IMR-90 (cell line): ENCODE measurements around the gene CBX8. TPM values are rescaled to one million over a fixed set of nuclear protein-coding genes. Genes with fewer than 3 reads are reported as not detected.
A peak's percentile ranks its signal among the peaks of the same experiment; 100 is the strongest.

Source experiments
- ATAC-seq: fragments of 200-7000 bp; cut with Tn5 transposase; 2 replicates; pipeline ENCODE4 v1.9.1; 2020; ENCODE audit warnings: low read depth, mild to moderate bottlenecking, moderate library complexity
- BruUV-seq: library from RNA; stranded (reverse); fragments of 400-500 nt; replicated peaks from 2 replicates; lab custom pipeline; 2021; lab: Mats Ljungman, UMichigan
- CTCF ChIA-PET: fragments of 300-600 bp; formaldehyde crosslinking; extraction: SDS; loops from one replicate; lab custom pipeline; 2021; ENCODE audit warnings: antibody characterized with exemption; lab: Yijun Ruan, JAX
- POLR2A ChIA-PET: fragments of 300-600 bp; sonication (Branson Sonifier 250); formaldehyde crosslinking; loops from one replicate; lab custom pipeline; 2022; ENCODE audit warnings: antibody characterized with exemption; ENCODE audit not compliant: unreplicated experiment; lab: Charles Lee
- DNase-seq: peaks from one replicate; pipeline ENCODE4 v3.0.0; 2013
- H2AFZ ChIP-seq: replicated peaks from 2 replicates; pipeline ENCODE3; 2013; ENCODE audit warnings: low read length, mild to moderate bottlenecking; ENCODE audit not compliant: poor library complexity
- H2AK5ac ChIP-seq: 2 replicates; pipeline ENCODE4 v1.6.1; 2013; ENCODE audit warnings: low read depth, low read length, inconsistent platforms
- H2AK9ac ChIP-seq: replicated peaks from 2 replicates; pipeline ENCODE3; 2013; ENCODE audit warnings: mild to moderate bottlenecking, low read depth, low read length, moderate library complexity; ENCODE audit not compliant: poor library complexity
- H2BK120ac ChIP-seq: 2 replicates; pipeline ENCODE4 v1.6.1; 2013; ENCODE audit warnings: low read depth, low read length, inconsistent platforms
- H2BK15ac ChIP-seq: 3 replicates; pipeline ENCODE4 v1.6.1; 2013; ENCODE audit warnings: low read depth, low read length, inconsistent platforms
- H2BK20ac ChIP-seq: 2 replicates; pipeline ENCODE4 v1.6.1; 2013; ENCODE audit warnings: low read depth, mild to moderate bottlenecking, inconsistent platforms, low read length, moderate library complexity
- H2BK5ac ChIP-seq: 2 replicates; pipeline ENCODE4 v1.6.1; 2013; ENCODE audit warnings: mild to moderate bottlenecking, low read depth, low read length, inconsistent platforms; ENCODE audit not compliant: poor library complexity, severe bottlenecking
- H3K14ac ChIP-seq: replicated peaks from 2 replicates; pipeline ENCODE4 v1.6.1; 2013; ENCODE audit warnings: low read depth, low read length, inconsistent platforms
- H3K18ac ChIP-seq: 2 replicates; pipeline ENCODE4 v1.6.1; 2013; ENCODE audit warnings: low read depth, low read length, control low read depth
- H3K23ac ChIP-seq: 2 replicates; pipeline ENCODE4 v1.6.1; 2013; ENCODE audit warnings: low read depth, low read length, inconsistent platforms
- H3K27ac ChIP-seq: 2 replicates; pipeline ENCODE4 v1.5.1; 2013; ENCODE audit warnings: mild to moderate bottlenecking, control low read depth, low read length; ENCODE audit not compliant: insufficient read depth
- H3K27me3 ChIP-seq: 2 replicates; pipeline ENCODE4 v1.6.1; 2013; ENCODE audit warnings: low read length; ENCODE audit not compliant: control insufficient read depth, insufficient read depth
- H3K36me3 ChIP-seq: 2 replicates; pipeline ENCODE4 v1.6.1; 2013; ENCODE audit warnings: low read length, mixed read lengths; ENCODE audit not compliant: control insufficient read depth, insufficient read depth
- H3K4ac ChIP-seq: 2 replicates; pipeline ENCODE4 v1.6.1; 2013; ENCODE audit warnings: low read depth, low read length, inconsistent platforms
- H3K4me1 ChIP-seq: 2 replicates; pipeline ENCODE4 v1.6.1; 2013; ENCODE audit warnings: low read length, mixed read lengths; ENCODE audit not compliant: control insufficient read depth, insufficient read depth
- H3K4me2 ChIP-seq: 2 replicates; pipeline ENCODE4 v1.6.1; 2013; ENCODE audit warnings: low read depth, mild to moderate bottlenecking, control low read depth, low read length, moderate library complexity
- H3K4me3 ChIP-seq: 2 replicates; pipeline ENCODE4 v1.5.1; 2013; ENCODE audit warnings: low read depth, mild to moderate bottlenecking, control low read depth, low read length, moderate library complexity; ENCODE audit not compliant: insufficient read depth
- H3K56ac ChIP-seq: 2 replicates; pipeline ENCODE4 v1.6.1; 2013; ENCODE audit warnings: low read length, inconsistent platforms; ENCODE audit not compliant: insufficient read depth; ENCODE audit errors: extremely low read depth
- H3K79me1 ChIP-seq, 2 experiments: 2 replicates each; pipeline ENCODE4 v1.6.1; 2013; ENCODE audit warnings: low read length in 2 of 2, inconsistent platforms in 1 of 2, low read depth in 1 of 2
- H3K9ac ChIP-seq: 2 replicates; pipeline ENCODE4 v1.6.1; 2013; ENCODE audit warnings: low read depth, low read length, control low read depth
- H3K9me1 ChIP-seq: 2 replicates; pipeline ENCODE4 v1.6.1; 2013; ENCODE audit warnings: low read length, inconsistent platforms; ENCODE audit not compliant: insufficient read depth
- H3K9me3 ChIP-seq: 2 replicates; pipeline ENCODE4 v1.6.1; 2013; ENCODE audit warnings: low read length; ENCODE audit not compliant: control insufficient read depth, insufficient read depth
- H4K20me1 ChIP-seq: 2 replicates; pipeline ENCODE4 v1.6.1; 2013; ENCODE audit warnings: low read length, inconsistent platforms; ENCODE audit not compliant: insufficient read depth
- H4K5ac ChIP-seq: 2 replicates; pipeline ENCODE4 v1.6.1; 2013; ENCODE audit warnings: mild to moderate bottlenecking, low read depth, low read length, control low read depth
- H4K8ac ChIP-seq, 2 experiments: 2 replicates each; pipeline ENCODE4 v1.6.1; 2013; ENCODE audit warnings: low read depth in 2 of 2, low read length in 2 of 2, control low read depth in 1 of 2, inconsistent platforms in 1 of 2
- H4K91ac ChIP-seq: 2 replicates; pipeline ENCODE4 v1.6.1; 2013; ENCODE audit warnings: low read depth, low read length, inconsistent platforms; ENCODE audit not compliant: insufficient read depth
- BHLHE40 ChIP-seq: fragments of 150-350 bp; IDR thresholded peaks from 2 replicates; pipeline ENCODE4 v1.6.1; 2016; ENCODE audit warnings: mild to moderate bottlenecking, low read depth, low read length
- CEBPB ChIP-seq: IDR thresholded peaks from 2 replicates; pipeline ENCODE4 v1.6.1; 2012; ENCODE audit warnings: low read depth, low read length, improper control_type of control experiment
- CHD1 ChIP-seq: IDR thresholded peaks from 2 replicates; pipeline ENCODE4 v1.6.1; 2012; ENCODE audit warnings: low read depth, low read length, improper control_type of control experiment
- FOS ChIP-seq: fragments of 150-350 bp; IDR thresholded peaks from 2 replicates; pipeline ENCODE4 v1.6.1; 2016; ENCODE audit warnings: low read depth, low read length
- MAFK ChIP-seq: IDR thresholded peaks from 2 replicates; pipeline ENCODE4 v1.6.1; 2012; ENCODE audit warnings: low read depth, low read length, improper control_type of control experiment
- MXI1 ChIP-seq: IDR thresholded peaks from 2 replicates; pipeline ENCODE4 v1.6.1; 2012; ENCODE audit warnings: low read depth, mild to moderate bottlenecking, low read length, moderate library complexity, borderline replicate concordance
- POLR2A ChIP-seq: IDR thresholded peaks from 2 replicates; pipeline ENCODE4 v1.6.1; 2012; ENCODE audit warnings: mild to moderate bottlenecking, low read depth, low read length
- RAD21 ChIP-seq: IDR thresholded peaks from 2 replicates; pipeline ENCODE4 v1.6.1; 2012; ENCODE audit warnings: low read length, improper control_type of control experiment
- RCOR1 ChIP-seq: IDR thresholded peaks from 2 replicates; pipeline ENCODE4 v1.6.1; 2012; ENCODE audit warnings: mild to moderate bottlenecking, low read length, improper control_type of control experiment; ENCODE audit not compliant: insufficient replicate concordance
- RFX5 ChIP-seq: IDR thresholded peaks from 2 replicates; pipeline ENCODE4 v1.8.0; 2012; ENCODE audit warnings: low read depth, mild to moderate bottlenecking, low read length, moderate library complexity
- SMC3 ChIP-seq: fragments of 150-350 bp; IDR thresholded peaks from 2 replicates; pipeline ENCODE4 v1.6.1; 2016; ENCODE audit warnings: low read depth, mild to moderate bottlenecking, antibody characterized with exemption, low read length, moderate library complexity
- WGBS, 2 experiments: methylation state at CpG; one replicate each; pipeline versions ENCODE4 v1.1.5 to v1.1.7; 2013; ENCODE audit warnings: missing lambda C conversion rate in 2 of 2; ENCODE audit not compliant: insufficient read length in 1 of 2; ENCODE audit errors: extremely low coverage in 2 of 2; 5-methylcytosine and 5-hydroxymethylcytosine counted together
- dilution Hi-C: fragments of 300-500 bp; cut with HindIII; formaldehyde crosslinking; loops from one replicate; pipeline ENCODE4 v1.14.3; 2018; ENCODE audit warnings: low sequenced_read_pairs; ENCODE audit not compliant: unreplicated experiment
- in situ Hi-C: fragments of 300-500 bp; cut with MboI; formaldehyde crosslinking; loops from 3 replicates; pipeline ENCODE4 v1.14.3; 2019; ENCODE audit warnings: low sequenced_read_pairs, inconsistent platforms, mixed read lengths
- intact Hi-C: fragments of 100-400 bp; cut with micrococcal nuclease; formaldehyde crosslinking; loops from 2 replicates; pipeline ENCODE4 v1.10.0; 2022
- polyA plus RNA-seq, 3 experiments: library from polyadenylated mRNA; depleted of rRNA; stranded (reverse); fragments of >200 nt; gene quantifications; 2 replicates each; pipeline ENCODE4 v1.2.3, GENCODE V29; 2012; ENCODE audit warnings: low replicate concordance in 1 of 3
- total RNA-seq: library from RNA; depleted of rRNA; stranded (reverse); fragments of >200 nt; gene quantifications from 2 replicates; pipeline ENCODE4 v1.2.3, GENCODE V29; 2012
- TF ChIP-seq, protein P1 (sequence below): conservative IDR thresholded peaks from 2 replicates; pipeline ENCODE4 v1.5.1; 2012; ENCODE audit warnings: mild to moderate bottlenecking, low read depth, low read length, improper control_type of control experiment

CBX8 gene
- total and polyA plus RNA-seq, 2 of the 4 experiments (the other 2 are of a cell fraction), result 3.2 to 5.4 TPM

DNA sequence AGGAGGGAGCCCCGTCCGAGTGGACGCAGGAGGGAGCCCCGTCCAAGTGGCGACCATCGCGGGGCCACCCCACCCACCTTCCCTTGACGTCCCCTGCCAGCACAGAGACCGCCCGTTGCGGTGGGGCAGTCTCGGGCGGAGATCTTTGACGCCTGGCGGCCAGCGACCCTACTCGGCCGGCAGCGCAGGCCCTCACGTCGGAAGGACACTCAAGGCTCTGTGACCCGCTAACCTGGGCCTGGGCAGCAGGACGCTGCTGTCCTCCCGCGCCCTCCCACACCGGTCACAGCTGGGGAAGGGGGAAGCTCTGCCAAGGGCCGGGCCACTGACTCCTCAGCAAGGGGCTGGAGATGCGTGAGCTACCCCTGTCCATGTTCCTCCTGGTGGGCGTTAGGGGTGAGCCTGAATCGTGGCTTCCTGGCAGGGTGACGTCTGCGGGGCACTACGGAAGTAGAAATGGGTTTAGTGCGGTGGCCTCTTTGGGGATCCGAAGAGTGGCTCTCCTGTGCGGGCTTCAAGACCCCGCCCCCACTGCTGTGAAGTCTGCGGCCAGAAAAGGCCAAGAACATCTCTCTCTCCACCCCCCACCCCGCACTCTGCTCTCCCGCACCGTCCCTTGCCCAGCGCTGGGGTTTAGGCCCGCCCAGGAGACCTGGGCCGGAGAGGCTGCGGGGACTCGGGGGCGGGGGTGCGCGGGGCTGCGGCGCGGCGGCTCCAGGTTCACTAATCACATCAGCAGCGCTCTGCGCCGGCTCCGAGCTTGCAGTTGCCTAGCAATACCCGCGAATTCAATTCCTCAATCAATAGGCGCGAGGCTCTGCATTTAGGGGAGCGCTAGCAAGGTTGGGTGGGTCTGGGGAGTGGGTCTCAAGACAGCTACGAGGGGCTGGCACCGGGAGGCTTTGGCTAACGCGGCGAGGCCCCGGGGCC, 5.8 kb downstream of the CBX8 start (continued):
- TF ChIP-seq RCOR1 (no peak), FOS (no peak)

DNA sequence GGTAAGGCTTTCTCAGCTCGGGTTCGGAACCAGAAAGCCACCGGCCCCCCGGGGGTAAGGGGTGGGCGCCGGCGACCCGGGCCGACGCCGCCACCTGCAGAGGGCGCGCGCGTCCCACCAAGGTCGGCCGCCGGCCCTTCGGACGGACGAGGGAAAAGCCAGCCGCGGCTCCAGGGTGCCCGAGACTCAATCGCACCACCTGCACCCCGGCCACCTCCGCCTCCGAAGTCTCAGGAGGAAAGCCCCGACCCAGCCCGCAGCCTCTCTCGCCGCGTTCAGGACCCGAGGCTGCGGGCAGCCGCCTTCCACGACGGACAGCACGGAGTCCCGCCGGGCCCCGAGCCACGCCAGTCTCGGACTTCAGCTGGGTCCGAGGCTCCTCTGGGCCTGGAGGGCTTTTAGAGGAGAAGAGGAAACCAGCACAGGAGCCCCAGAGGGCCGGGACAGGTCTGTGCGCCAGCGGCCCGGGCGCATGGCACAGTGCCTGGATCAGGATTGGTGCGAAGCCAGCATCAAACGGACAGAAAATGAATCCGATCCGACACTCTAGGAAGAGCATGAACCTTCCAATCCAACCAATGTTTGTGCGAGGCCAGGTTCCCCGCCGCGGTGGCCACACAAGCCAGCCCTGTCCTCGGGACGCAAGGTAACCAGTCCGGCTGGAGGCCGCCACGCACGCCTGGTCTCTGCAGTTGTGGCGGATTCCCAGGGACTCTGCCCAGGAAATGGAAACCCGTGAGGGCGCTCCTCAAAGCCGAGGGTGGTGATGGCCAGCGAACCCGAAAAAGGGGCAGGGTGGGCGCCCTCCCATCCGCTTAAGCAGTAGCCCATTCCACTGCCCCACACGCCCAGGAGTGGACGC, 6.7 kb downstream of the CBX8 start:
- H2BK20ac ChIP-seq, result no peak overlapping the region
- H2AFZ ChIP-seq, result peak overlapping the region; percentile 83
- H4K8ac ChIP-seq, result no peak overlapping the region
- dilution Hi-C loops, result no loop called here
- no peak overlapping the region for H2AK5ac ChIP-seq
- H3K27me3 ChIP-seq, result peaks cover 37% of the 10 kb centered on the region
- CTCF ChIA-PET, result interaction anchor here (0.9 kb wide), 1 partner anchor 244 kb away, joined by 3 read pairs; no protein-coding TSS in a partner anchor
- H3K4me2 ChIP-seq, result peak overlapping the region; percentile 20
- no peak overlapping the region for H3K27ac ChIP-seq
- H3K36me3 ChIP-seq, result peaks cover 5% of the 10 kb centered on the region; the same call in 1 of the 2 replicates
- POLR2A ChIA-PET, result no interaction called here
- H3K23ac ChIP-seq, result no peak overlapping the region
- H2BK15ac ChIP-seq, result no peak overlapping the region; the same call in 2 of the 3 replicates
- no peak overlapping the region for H3K9ac ChIP-seq
- no peak overlapping the region for H4K5ac ChIP-seq
- intact Hi-C loops, result loop anchor here (1.0 kb wide), 1 partner anchor 198 kb away; no protein-coding TSS in a partner anchor
- WGBS, 2 experiments, result 7% methylated on average over 40 of the region's 74 CpGs; no CpG with 5 or more reads in 1 of the 2 experiments
- no peaks in the 10 kb centered on the region for H3K9me3 ChIP-seq
- DNase-seq, result no peak
- H4K20me1 ChIP-seq, result peaks cover 11% of the 10 kb centered on the region
- no peak overlapping the region for H4K91ac ChIP-seq
- no peak overlapping the region for H3K14ac ChIP-seq
- no peak overlapping the region for H3K56ac ChIP-seq
- peak overlapping the region; percentile 56 for H2AK9ac ChIP-seq
- H3K18ac ChIP-seq, result no peak overlapping the region
- BruUV-seq, result no TSS peak
- peaks cover 0 to 9% of the 10 kb centered on the region in 2 experiments; a peak in 1 of 4 replicates for H3K79me1 ChIP-seq
- no peak overlapping the region for H2BK120ac ChIP-seq
- H3K4me3 ChIP-seq, result no peak overlapping the region; the same call in 1 of the 2 replicates
- H3K9me1 ChIP-seq, result no peaks in the 10 kb centered on the region
- H2BK5ac ChIP-seq, result no peak overlapping the region
- ATAC-seq, result peak; percentile 37
- H3K4ac ChIP-seq, result no peak overlapping the region
- in situ Hi-C loops, result loop anchor here (5.0 to 10.0 kb wide), 2 partner anchors 125 to 197 kb away; no protein-coding TSS in a partner anchor
- peaks cover 10% of the 10 kb centered on the region for H3K4me1 ChIP-seq
- TF ChIP-seq MAFK (no peak), CHD1 (no peak), RAD21 (peak; percentile 84), SMC3 (peak; percentile 75), BHLHE40 (no peak), MXI1 (no peak), RCOR1 (no peak), POLR2A (no peak), RFX5 (no peak), FOS (no peak), CEBPB (no peak)
- TF ChIP-seq, protein P1, sequence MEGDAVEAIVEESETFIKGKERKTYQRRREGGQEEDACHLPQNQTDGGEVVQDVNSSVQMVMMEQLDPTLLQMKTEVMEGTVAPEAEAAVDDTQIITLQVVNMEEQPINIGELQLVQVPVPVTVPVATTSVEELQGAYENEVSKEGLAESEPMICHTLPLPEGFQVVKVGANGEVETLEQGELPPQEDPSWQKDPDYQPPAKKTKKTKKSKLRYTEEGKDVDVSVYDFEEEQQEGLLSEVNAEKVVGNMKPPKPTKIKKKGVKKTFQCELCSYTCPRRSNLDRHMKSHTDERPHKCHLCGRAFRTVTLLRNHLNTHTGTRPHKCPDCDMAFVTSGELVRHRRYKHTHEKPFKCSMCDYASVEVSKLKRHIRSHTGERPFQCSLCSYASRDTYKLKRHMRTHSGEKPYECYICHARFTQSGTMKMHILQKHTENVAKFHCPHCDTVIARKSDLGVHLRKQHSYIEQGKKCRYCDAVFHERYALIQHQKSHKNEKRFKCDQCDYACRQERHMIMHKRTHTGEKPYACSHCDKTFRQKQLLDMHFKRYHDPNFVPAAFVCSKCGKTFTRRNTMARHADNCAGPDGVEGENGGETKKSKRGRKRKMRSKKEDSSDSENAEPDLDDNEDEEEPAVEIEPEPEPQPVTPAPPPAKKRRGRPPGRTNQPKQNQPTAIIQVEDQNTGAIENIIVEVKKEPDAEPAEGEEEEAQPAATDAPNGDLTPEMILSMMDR, result peak; percentile 81
